ENCODE data around the gene GLT8D2. TPM values are rescaled to one million over a fixed set of nuclear protein-coding genes. Genes with fewer than 3 reads are reported as not detected.

GLT8D2 gene
- total RNA-seq, 2 donors from 2014 or later = 1.6 to 5.1 TPM

DNA sequence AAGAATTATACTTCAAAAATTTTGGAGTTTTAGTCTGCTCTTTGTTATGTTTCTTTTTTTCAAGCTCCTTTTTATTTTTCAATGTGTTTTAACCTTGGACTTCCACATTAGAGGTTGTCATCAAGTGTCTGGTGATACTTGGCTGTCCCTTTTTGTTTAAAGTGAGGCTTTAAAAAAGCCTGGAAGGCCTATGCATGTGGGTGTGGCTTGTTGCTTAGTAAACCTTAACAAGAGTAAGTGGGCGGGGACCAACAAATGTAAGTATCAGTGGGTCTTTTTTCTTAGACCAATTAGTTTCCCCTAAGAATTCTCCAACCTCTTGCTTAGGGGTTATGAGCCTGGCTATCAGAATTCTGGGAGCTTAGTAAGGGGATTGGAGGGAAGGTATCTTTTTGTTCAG lies 40.7 kb upstream of the GLT8D2 start:
- intact Hi-C loops (cut with DNase I) = no loop called here
- Histone ChIP-seq H3K27me3 (no peaks in the 10 kb centered on the region), H3K36me3 (no peaks in the 10 kb centered on the region), H3K9ac (ENCODE audit: low read depth in 2 of 2, low read length in 2 of 2) (no peak overlapping the region), H3K27ac (no peak overlapping the region), H3K4me3 (no peak overlapping the region), H3K9me3 (no peaks in the 10 kb centered on the region), H3K4me1 (no peaks in the 10 kb centered on the region)
- no peak for DNase-seq
- TF ChIP-seq, protein P1, sequence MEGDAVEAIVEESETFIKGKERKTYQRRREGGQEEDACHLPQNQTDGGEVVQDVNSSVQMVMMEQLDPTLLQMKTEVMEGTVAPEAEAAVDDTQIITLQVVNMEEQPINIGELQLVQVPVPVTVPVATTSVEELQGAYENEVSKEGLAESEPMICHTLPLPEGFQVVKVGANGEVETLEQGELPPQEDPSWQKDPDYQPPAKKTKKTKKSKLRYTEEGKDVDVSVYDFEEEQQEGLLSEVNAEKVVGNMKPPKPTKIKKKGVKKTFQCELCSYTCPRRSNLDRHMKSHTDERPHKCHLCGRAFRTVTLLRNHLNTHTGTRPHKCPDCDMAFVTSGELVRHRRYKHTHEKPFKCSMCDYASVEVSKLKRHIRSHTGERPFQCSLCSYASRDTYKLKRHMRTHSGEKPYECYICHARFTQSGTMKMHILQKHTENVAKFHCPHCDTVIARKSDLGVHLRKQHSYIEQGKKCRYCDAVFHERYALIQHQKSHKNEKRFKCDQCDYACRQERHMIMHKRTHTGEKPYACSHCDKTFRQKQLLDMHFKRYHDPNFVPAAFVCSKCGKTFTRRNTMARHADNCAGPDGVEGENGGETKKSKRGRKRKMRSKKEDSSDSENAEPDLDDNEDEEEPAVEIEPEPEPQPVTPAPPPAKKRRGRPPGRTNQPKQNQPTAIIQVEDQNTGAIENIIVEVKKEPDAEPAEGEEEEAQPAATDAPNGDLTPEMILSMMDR (IDR thresholded peaks at IDR 0.05) = no peak

DNA sequence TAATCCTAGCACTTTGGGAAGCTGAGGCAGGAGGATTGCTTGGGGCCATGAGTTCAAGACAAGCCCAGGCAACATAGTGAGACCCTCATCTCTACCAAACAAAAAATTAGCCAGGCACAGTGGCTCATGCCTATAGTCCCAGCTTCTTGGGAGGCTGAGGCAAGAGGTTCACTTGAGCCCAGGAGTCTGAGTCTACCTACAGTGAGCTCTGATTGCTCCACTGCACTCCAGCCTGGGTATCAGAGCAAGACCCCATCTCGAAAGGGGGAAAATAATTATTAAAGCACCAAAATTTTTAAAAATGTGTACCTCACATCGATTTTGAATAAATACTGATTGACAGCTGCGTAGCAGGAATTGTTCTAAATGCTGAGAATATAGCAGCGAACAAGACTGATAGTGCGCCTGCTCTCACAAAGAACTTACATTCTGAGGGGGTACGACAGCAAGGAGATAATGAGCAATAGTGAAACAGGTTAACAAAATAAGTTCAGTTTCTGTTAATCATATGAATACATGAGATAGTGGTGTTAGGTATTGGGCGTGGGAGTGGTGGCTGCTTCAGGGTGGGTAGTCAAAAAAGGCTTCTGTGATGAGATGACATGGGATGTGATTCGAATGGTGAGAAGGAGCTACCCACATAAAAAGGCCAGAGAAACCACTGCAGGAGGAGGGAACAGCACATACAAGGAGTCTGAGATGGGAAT lies 33.9 kb upstream of the GLT8D2 start:
- intact Hi-C loops (cut with DNase I) = no loop called here

DNA sequence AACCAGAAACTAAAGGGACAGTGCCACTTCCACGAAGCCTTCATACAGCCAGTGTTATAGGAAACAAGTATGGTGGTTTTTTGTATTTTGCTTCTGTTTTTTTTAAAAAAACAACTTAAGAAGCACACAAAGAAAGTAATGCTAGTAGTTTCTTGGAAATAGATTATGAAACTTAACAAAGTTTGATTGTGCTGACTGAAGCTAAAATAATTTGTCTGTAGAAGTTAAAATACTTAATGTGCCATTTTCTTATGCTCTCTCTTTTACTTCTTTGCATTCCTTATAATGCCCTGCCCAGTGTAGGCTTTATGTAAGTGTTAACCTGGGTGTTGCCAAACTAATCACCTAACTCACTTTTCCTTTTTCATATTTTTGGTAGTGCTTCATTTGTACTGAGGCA lies 30.8 kb upstream of the GLT8D2 start:
- Histone ChIP-seq H3K9ac (ENCODE audit: low read depth in 2 of 2, low read length in 2 of 2) (no peak overlapping the region), H3K36me3 (no peaks in the 10 kb centered on the region), H3K27me3 (no peaks in the 10 kb centered on the region), H3K4me1 (no peaks in the 10 kb centered on the region), H3K9me3 (no peaks in the 10 kb centered on the region), H3K27ac (no peak overlapping the region), H3K4me3 (no peak overlapping the region)
- DNase-seq = no peak
- TF ChIP-seq, protein P1 (IDR thresholded peaks at IDR 0.05) = no peak
- intact Hi-C loops (cut with DNase I) = no loop called here

More for the DNA sequence above, 33.9 kb upstream of the GLT8D2 start:
- H3K4me3 ChIP-seq = no peak overlapping the region
- TF ChIP-seq, protein P1 (IDR thresholded peaks at IDR 0.05) = no peak
- H3K27me3 ChIP-seq = no peaks in the 10 kb centered on the region
- no peaks in the 10 kb centered on the region for H3K9me3 ChIP-seq
- no peaks in the 10 kb centered on the region for H3K36me3 ChIP-seq
- no peaks in the 10 kb centered on the region for H3K4me1 ChIP-seq
- H3K9ac ChIP-seq (ENCODE audit: low read depth in 2 of 2, low read length in 2 of 2) = no peak overlapping the region
- no peak for DNase-seq
- H3K27ac ChIP-seq = no peak overlapping the region

DNA sequence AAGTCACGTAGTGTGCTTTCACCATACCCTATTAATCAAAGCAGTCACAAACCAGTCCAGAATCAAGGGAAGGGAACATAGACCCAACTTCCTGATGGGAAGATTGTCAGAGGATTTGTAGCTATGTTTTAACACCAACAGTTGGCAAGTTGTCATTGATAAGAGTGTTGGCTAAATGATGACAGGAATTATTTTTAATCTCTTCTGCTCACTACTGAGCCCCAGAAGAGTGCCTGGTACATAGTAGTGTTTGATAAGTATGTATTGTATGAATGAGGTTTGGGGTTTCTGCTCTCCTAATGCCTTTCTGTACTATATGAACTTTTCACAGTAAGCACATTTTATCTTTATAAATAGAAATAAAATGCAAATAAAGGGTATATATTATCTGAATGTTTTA lies 29.0 kb upstream of the GLT8D2 start:
- intact Hi-C loops (cut with DNase I) = no loop called here
- no peak overlapping the region for H3K27ac ChIP-seq
- H3K36me3 ChIP-seq = no peaks in the 10 kb centered on the region
- no peak for DNase-seq
- H3K27me3 ChIP-seq = no peaks in the 10 kb centered on the region
- no peaks in the 10 kb centered on the region for H3K4me1 ChIP-seq
- TF ChIP-seq, protein P1 (IDR thresholded peaks at IDR 0.05) = no peak
- H3K9ac ChIP-seq (ENCODE audit: low read depth in 2 of 2, low read length in 2 of 2) = no peak overlapping the region
- H3K4me3 ChIP-seq = no peak overlapping the region
- no peaks in the 10 kb centered on the region for H3K9me3 ChIP-seq

DNA sequence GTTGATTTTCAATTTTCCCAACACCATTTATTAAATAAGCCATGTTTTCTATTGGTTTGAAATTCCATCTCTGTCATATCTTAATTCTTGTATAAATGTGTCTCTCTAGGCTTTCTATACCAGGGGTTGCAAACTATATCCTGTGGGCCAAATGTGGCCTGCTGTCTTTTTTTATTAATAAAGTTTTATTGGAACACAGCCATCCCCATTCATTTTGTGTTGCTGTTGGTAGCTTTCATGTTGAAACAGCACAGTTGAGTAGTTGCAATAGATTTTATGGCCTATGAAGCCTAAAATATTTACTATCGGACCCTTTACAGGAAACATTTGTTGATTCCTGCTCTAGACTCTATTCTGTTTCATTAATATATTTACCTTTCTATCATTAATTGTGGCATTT lies 23.7 kb upstream of the GLT8D2 start:
- no peaks in the 10 kb centered on the region for H3K36me3 ChIP-seq

More for the DNA sequence above, 23.7 kb upstream of the GLT8D2 start:
- no peaks in the 10 kb centered on the region for H3K9me3 ChIP-seq
- no peak overlapping the region for H3K27ac ChIP-seq
- H3K4me3 ChIP-seq = no peak overlapping the region
- intact Hi-C loops (cut with DNase I) = no loop called here
- TF ChIP-seq, protein P1 (IDR thresholded peaks at IDR 0.05) = no peak
- no peaks in the 10 kb centered on the region for H3K4me1 ChIP-seq
- H3K9ac ChIP-seq (ENCODE audit: low read depth in 2 of 2, low read length in 2 of 2) = no peak overlapping the region
- DNase-seq = no peak
- no peaks in the 10 kb centered on the region for H3K27me3 ChIP-seq
